GM18508 (cell line): ENCODE measurements around the gene NCOA7.

ENCODE experiments used
- ATAC-seq: cut with Tn5 transposase; IDR thresholded peaks from one replicate; pipeline ENCODE4 v1.9.1; 2021; ENCODE audit warnings: moderate number of reproducible peaks; ENCODE audit not compliant: insufficient read depth, unreplicated experiment

NCOA7 gene

GRCh38 chr6:125790358-125791150 is at the start of gene NCOA7:
NCOA7 (plus strand) TSS chr6:125790960; CDS start chr6:125815355, 24,395 bp downstream.
- ATAC-seq = peak; percentile 36

- no peak for ATAC-seq
These were observed 49.4 kb upstream of the NCOA7 start for GRCh38 chr6:125741336-125741735.

- no peak for ATAC-seq
These were observed 48.7 kb upstream of the NCOA7 start for GRCh38 chr6:125742024-125742423.

GRCh38 chr6:125742464-125743120 is 48.2 kb upstream of the NCOA7 start:
- ATAC-seq = no peak

GRCh38 chr6:125743604-125744003 is 47.2 kb upstream of the NCOA7 start:
- no peak for ATAC-seq

GRCh38 chr6:125745281-125746018 is 45.3 kb upstream of the NCOA7 start:
- ATAC-seq = no peak

- ATAC-seq = no peak
These were observed 44.7 kb upstream of the NCOA7 start for GRCh38 chr6:125746019-125746414.

GRCh38 chr6:125746731-125747588 is 43.8 kb upstream of the NCOA7 start:
- ATAC-seq = peak; percentile 45

- no peak for ATAC-seq
These were observed 43.0 kb upstream of the NCOA7 start for GRCh38 chr6:125747589-125748405.

GRCh38 chr6:125748406-125749172 is 42.2 kb upstream of the NCOA7 start:
- no peak for ATAC-seq

- peak; percentile 39 for ATAC-seq
These were observed 41.4 kb upstream of the NCOA7 start, which contains the start of gene HEY2 for GRCh38 chr6:125749173-125749864. HEY2 (plus strand) TSS chr6:125749632; CDS start chr6:125749777, 145 bp downstream.

- no peak for ATAC-seq
These were observed 40.7 kb upstream of the NCOA7 start for GRCh38 chr6:125749865-125750691.

GRCh38 chr6:125750692-125751333 is 39.9 kb upstream of the NCOA7 start:
- no peak for ATAC-seq

GRCh38 chr6:125751334-125751916 is 39.3 kb upstream of the NCOA7 start:
- ATAC-seq = no peak

- ATAC-seq = no peak
These were observed 38.0 kb upstream of the NCOA7 start for GRCh38 chr6:125752773-125753172.

- no peak for ATAC-seq
These were observed 37.4 kb upstream of the NCOA7 start for GRCh38 chr6:125753218-125753936.
